GM10266 (cell line): ENCODE measurements around the gene ASCL5.

Experiments
- DNase-seq: peaks from one replicate; pipeline ENCODE4 v3.0.0; 2012; ENCODE audit errors: extremely low spot score
- CTCF ChIP-seq: IDR thresholded peaks from 2 replicates; pipeline ENCODE4 v1.5.1; 2012; ENCODE audit warnings: mild to moderate bottlenecking, low read depth; ENCODE audit not compliant: control insufficient read depth, insufficient read depth; ENCODE audit errors: missing control alignments

ASCL5 gene

GRCh38 chr1:201072149-201072548 is 54.8 kb downstream of the ASCL5 start:
- DNase-seq = no peak
- TF ChIP-seq CTCF = no peak

- no peak for DNase-seq
- TF ChIP-seq CTCF = no peak
Observed at GRCh38 chr1:201069636-201070035, 57.3 kb downstream of the ASCL5 start.

- DNase-seq = no peak
- TF ChIP-seq CTCF = no peak
Observed at GRCh38 chr1:201068976-201069375, 58.0 kb downstream of the ASCL5 start.

- no peak for TF ChIP-seq CTCF
- no peak for DNase-seq
Observed at GRCh38 chr1:201066986-201067385, 60.0 kb downstream of the ASCL5 start.

GRCh38 chr1:201065686-201066085 is 61.3 kb downstream of the ASCL5 start:
- no peak for TF ChIP-seq CTCF
- DNase-seq = no peak

- TF ChIP-seq CTCF = no peak
- DNase-seq = no peak
Observed at GRCh38 chr1:201064806-201065205, 62.2 kb downstream of the ASCL5 start.
